GM23248 (cell line): ENCODE measurements around the gene MBLAC1.

Source experiments
- EZH2 ChIP-seq: fragments of 200-600 bp; sonication (generic); IDR thresholded peaks from 2 replicates; pipeline ENCODE4 v1.6.1; 2018; ENCODE audit warnings: antibody characterized with exemption, mild to moderate bottlenecking; ENCODE audit not compliant: insufficient read depth, poor library complexity, severe bottlenecking
- EZH2phosphoT487 ChIP-seq: fragments of 200-600 bp; sonication (generic); IDR thresholded peaks from 2 replicates; pipeline ENCODE4 v1.6.1; 2018; ENCODE audit warnings: antibody characterized with exemption, moderate library complexity, mild to moderate bottlenecking, low read depth; ENCODE audit not compliant: insufficient read depth

DNA sequence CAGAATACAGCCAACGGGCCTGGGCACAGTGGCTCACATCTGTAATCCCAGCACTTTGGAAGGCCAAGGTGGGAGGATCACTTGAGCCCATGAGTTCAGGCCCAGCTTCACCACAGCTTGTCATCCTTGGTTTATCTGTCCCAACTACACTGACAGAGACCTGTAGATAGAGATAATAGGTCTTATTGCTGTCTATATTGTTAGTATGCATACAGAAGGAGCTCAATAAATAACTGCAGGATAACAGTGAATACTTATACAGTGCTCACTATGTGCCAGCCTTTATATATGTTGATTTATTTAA is 6.1 kb upstream of the MBLAC1 start:
- TF ChIP-seq EZH2 (no peak), EZH2phosphoT487 (no peak)
